HG03378 (cell line): Measurements from ENCODE around the gene KCTD19.
A peak's percentile ranks its signal among the peaks of the same experiment; 100 is the strongest.

Experiments used
- ATAC-seq: cut with Tn5 transposase; IDR thresholded peaks from one replicate; pipeline ENCODE4 v1.9.1; 2021; ENCODE audit warnings: mild to moderate bottlenecking, moderate library complexity; ENCODE audit not compliant: unreplicated experiment

The KCTD19 gene

DNA sequence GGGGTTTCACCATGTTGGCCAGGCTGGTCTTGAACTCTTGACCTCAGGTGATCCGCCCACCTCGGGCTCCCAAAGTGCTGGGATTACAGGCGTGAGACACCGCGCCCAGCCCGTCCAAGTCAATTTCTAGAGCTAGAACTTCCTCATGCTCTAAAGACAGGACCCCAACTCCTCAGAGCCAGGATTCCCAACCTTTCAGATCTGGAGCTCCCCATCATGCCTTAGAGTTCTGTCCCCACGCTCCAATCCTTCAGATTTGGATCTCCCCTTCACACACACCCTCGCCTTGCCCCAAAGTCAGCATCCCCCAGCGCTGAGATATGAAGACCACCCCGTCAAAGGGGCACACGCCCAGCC, 448 bp downstream of the KCTD19 start:
- ATAC-seq: no peak

DNA sequence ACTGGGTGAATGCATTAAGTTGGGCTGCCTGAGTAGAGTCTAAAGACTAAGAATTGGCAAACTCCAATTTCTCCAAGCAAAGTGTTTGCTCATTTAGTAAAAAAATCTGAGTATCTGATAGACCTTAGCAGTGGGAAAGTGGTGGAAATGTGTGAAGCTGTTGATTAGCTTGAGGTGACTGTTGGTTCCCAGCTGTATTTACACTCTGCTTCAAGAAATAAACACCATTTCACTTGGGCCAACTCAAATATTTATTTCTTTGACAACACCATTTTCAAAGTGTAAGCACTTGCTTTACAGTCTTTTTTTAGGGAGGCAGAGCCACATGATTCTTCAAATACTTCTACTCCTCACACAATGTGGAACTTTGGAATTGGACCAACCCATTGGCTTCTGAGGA, 8.7 kb downstream of the KCTD19 start:
- no peak for ATAC-seq

DNA sequence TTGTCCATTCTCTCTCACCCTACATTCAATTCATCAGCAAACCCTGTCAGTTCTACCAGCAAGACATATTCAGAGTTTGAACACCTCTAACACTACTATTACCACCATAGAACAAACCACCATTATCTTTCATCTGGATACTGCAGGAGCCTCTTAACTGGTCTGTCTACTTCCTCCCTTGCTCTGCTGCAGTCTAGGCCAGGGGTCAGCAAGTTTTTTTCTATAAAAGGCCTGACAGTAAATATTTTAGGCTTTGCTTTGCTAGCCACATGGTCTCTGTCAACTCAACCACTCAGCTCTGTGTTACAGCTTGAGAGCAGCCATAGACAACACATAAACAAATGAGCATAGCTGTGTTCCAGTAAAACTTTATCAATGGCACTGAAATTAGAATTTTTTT, 13.8 kb downstream of the KCTD19 start:
- ATAC-seq: no peak

DNA sequence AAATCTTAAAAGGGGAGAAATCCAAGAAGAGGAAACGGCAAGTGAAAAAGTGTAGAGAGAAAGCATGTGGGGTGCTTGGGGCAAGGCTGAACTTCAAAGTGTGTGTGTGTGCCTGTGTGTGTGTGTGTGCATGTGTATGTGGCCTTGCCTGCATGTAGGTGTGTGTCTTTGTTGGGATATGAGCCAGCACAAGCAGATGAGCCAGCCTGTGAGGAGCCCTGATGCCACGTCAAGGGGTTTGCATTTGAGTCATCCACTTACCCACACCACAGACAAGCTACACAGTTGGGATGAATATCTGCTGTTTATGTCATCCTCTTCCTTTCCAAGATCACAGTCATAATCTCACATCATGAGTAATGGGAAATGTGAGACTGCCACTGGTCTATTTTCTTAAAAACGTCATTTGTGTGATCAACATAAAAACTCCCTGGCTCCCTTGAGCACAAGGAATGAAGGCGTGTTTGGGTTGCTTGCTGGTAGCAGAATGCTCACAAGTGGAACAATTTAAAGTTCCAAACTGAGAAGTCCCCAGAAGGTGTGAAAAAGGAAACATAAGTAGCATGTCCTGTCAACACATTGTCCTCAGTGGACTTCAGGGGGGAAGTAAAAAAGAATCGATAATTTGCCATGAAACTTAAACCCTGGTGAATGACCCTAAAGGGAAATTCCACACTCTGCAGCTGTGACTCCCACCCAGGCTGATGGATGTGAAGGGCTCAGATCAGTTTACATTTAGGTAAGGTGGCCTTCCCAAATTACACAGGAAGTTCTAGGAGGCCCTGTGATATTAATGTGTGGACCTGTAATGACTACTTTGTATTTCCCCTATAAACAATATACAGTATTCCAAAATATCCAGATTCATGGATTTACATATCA, 14.7 kb downstream of the KCTD19 start:
- ATAC-seq: peak; percentile 90

DNA sequence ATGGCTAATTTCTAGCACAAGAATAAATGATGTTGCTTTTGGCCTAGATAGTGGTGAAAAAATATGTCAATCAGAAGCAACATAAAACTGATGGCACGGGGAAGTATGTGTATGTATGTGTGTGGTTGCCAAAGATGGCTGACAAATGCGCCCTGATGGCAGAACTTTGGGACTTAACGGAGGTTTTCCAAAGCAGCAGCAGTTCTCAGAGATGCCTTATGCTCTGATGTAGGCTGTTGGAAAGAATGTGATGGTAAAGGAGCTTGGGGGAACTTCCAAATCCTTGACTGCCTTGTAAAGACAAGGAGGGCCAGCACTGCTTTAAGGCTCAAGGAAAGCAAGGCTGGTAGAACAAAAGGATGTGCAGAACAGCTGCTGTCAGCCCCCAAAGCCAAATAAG, 16.0 kb downstream of the KCTD19 start:
- no peak for ATAC-seq

DNA sequence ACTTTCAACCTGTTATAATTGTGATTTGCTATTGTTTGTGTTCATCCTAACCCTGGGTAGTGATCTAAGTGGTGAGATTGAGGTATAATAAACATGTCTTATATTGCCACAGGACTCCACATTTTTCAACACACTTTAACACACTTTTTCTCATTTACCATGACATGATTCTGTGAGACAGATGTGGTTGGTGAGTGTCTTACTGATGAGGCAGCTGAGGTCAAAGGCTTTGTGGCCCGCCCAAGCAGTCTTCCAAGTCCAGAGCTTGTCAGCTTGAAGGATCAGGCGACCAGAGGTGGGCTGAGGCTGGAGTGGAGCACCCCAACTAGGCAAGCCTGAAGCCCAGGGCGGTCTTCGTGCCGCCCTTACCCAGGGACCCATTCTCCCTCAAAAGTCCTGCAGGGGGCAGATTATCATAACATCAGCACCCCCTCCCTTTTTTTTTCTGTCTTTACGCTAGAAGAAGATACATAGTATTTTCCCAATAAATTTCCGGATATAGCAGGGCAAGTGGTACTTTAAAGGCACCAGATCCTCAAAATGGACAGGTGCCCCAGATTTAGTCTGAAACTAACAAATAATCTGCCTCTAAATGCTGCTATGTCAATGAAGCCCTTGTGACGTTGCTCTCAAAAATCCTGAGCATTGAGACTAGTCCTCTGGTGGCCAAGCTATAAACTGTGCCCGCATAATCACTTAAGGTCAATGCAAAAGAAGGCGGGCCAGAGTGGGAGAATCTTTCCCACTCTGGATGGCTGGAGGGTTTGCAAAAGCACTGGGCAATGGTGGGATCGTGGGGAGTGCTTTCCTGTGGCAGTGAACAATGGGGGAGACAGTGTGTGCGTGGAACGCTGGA, 21.1 kb downstream of the KCTD19 start:
- no peak for ATAC-seq

DNA sequence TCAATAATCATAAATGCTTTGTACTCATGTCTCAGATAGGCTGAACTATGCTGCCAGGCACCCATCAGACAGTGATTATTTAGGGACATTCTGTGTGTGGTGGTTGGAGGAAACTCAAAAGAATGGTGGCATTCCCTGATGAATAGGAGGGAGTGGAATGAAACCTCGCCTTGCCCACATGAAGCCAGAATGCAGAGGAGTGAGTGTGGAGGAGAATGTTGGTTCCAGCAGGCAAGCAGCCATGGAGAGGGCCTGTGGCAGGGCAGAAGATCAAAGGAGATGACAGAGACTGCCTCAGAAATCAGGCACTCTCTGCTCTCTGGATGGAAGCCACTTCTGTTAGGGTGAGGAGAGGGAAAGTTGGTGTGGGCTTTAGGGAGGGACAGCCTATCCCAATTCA, 22.5 kb downstream of the KCTD19 start:
- no peak for ATAC-seq

DNA sequence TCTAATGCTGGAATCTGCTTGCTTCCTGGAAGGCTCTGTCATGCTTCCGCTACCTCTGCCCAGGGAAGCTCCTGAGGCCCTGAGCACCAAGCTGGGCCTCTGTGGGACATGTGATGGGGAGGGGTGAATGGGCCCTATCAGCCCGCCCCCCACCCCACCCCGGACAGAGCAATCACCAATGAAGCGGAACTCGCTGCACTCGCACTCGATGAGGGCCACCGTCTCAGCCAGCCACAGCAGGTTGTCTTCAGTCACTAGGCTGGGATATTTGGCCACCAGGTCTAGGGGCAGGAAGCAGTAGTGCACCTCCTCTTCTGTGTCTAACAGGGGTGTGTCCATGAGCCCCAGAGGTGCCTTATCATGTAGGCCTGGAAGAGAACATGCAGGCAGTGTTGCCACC, 23.6 kb downstream of the KCTD19 start:
- no peak for ATAC-seq

DNA sequence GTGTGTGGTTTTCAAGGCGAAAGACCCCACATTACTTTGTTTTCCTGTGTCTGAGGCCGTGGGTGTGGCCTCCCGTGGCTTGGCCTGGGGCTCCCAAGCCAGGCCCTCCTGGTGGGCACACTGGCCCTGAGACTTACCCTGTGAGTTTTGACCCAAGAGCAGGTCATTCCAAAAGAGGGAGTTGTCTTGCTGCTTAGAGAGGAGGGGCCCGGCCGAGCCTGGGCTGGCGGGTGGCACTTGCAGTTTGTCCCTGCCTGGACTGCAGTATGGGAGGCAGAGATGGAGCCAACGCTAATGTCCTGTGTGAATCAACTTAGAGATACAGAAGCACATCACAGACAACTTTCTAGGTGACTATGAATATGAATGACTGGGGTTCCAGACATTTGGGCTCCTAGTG, 24.5 kb downstream of the KCTD19 start:
- no peak for ATAC-seq

DNA sequence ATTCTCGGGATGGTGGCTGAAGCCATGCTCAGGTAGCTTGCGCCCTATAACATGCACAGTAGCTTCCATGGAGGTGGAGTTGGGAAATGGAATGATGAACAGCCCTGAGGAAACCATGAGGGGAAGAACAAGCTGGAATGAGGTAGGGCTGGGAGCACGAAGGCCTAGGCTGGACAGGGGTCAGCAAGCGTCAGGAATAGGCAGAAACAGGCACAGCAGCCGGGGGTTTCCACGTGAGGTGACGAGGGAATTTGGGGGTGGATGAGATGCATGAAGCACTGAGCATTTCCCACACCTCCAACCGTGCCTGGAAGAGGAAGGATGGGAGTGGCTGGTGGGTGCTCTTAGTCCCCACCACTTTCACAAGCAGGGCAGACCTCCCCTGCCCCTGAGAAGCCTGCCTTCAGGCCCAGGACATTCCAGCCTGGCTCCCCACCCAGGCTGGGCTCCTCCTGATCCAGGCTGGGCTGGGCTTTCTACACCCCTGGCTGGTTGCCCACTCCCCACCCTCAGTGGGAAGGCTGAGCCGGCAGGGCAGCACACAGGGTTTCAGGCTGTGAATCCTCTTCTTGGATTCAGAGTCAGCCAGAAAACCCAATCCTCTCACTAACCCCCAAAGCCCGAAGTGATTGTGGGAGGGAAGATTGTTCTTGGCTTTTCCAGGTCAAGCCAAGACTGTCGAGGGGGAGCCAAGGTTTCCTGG, 25.3 kb downstream of the KCTD19 start:
- ATAC-seq: no peak

DNA sequence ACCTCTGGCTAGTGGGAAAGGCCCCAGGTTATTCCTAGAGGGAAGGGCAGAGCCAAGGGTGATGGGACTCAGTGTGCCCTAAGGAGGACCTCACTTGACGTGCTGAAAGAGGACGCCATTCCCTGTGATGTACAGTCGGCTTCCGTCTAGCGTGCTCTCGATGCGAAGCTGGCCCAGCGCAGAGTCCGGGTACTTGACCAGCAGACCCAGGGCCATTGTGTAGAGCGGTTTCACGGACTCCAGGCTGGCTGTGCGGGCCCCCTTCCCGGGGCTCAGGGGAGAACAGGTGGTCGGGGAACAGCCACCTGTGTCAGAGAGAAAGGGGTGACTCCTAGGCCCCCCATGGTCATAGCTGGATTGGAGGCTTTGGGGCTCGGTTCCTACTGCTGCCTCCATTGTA, 27.3 kb downstream of the KCTD19 start:
- no peak for ATAC-seq

DNA sequence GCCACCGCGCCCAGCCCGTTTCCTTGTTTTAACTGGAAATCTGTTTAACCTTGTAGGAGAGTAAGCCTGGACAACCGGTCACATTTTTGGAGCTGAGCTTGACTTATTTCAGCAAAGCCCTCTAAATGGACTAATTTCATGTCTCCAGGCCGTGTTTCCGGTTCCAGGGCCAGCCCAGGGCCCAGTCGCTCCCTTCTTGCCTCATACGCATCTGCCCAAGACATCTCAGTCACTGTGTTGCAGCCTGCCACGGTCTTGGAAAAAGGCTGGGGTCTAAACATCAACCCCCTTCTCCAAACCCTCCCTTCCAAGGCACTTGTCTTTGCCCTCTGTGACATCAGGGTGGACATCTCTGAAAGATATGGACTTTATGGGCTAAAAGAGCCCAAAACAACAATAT, 28.3 kb downstream of the KCTD19 start:
- ATAC-seq: no peak

DNA sequence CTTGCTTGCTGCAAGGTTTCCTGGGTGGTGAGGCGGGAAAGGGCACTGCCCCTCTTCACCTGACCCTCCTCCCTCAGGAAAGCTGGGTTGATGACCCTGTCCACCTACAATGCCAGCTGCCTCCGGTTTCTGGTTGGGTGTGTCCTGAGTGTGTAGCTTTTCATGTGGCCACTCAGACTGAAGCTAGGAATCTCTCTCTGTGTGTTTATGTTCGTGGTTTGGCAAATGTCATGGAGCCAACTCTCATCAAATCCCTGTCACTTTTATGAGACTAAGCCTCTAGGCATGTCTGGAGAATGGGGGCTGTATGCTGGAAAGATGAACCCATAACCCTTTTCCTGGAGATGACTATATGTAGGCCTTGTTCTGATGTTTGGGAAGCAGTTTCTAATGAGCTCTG, 30.1 kb downstream of the KCTD19 start:
- ATAC-seq: no peak

DNA sequence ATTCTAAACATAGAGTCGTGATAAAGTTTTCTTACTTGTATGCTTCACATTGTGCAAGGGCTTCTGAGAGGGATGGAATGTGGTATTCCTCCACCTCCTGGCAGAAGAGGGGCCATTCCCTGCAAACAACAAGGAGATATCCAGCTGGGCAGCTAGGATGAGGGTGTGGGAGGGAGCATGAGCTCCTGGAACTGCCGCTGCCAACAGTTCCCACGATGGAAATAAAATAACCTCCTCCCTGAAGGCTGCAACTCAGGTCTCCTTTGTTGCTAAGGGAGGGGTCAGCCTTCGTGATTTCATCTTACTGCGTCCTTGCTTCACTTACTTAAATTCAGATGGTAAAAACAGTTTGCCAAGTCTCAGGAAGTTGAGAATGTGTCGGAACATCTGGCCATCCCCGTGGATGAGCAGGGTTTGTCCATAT, 31.6 kb downstream of the KCTD19 start:
- ATAC-seq: no peak

DNA sequence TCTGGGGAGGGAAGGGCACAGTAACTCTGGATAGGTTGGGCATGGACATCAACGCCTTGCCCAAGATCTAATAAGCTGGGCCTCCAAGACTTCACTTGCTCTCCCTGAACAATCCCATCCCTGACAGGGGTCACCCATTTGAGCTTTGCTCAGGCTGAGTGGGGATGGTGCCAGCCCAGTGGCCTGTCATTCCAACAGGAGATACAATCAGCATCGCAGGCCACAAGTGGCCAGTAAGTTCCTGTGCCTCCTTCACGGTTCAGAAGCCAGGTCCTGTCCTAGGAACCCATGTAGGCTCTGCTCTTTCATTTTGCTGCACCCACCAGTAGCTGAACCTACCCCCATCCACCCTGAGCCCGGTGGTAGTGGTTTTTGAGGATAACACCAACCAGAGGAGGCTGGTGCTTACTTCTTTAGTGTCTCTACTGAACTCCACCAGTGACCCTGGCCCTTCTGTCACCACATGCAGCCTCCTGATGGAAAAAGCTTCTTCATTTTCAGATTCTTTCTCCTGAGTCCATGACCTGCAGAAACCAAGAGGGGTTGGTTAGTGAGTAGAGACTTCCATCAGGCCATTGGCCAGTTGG, 32.3 kb downstream of the KCTD19 start:
- no peak for ATAC-seq

DNA sequence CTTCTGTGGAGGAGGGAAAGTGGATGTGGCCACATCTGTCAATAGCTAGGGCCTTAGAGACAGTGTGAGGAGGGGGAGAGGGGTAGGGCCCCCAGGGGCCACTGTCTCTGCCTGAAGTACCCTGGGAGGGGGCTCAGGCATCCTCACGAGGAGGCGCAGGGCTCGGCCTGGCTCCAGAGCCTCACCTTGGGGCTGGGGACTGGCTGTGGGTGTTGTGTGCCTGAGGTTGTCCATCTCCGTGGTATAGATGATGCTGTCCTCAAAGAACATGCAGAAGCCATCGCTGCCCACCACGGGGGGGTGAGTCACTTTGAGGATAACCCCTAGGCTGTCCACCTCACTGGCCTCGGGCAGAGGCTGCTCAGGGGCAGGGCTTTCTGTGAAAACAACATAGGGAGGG, 35.1 kb downstream of the KCTD19 start:
- no peak for ATAC-seq

DNA sequence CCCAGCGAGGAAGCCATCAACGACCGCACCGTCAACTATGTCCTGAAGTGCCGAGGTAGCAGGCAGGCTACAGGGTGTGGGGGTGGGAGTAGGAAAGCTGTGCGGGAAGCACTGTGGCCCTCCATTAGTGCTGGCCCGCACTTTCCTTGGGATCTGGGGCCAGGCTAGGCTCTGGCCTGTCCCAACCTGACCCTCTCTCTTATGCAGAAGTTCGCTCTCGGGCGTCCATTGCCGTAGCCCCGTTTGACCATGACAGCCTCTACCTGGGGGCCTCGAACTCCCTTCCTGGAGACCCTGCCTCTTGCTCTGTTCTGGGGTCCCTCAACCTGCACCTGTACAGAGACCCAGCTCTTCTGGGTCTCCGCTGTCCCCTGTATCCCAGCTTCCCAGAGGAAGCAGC, 38.6 kb downstream of the KCTD19 start:
- no peak for ATAC-seq

DNA sequence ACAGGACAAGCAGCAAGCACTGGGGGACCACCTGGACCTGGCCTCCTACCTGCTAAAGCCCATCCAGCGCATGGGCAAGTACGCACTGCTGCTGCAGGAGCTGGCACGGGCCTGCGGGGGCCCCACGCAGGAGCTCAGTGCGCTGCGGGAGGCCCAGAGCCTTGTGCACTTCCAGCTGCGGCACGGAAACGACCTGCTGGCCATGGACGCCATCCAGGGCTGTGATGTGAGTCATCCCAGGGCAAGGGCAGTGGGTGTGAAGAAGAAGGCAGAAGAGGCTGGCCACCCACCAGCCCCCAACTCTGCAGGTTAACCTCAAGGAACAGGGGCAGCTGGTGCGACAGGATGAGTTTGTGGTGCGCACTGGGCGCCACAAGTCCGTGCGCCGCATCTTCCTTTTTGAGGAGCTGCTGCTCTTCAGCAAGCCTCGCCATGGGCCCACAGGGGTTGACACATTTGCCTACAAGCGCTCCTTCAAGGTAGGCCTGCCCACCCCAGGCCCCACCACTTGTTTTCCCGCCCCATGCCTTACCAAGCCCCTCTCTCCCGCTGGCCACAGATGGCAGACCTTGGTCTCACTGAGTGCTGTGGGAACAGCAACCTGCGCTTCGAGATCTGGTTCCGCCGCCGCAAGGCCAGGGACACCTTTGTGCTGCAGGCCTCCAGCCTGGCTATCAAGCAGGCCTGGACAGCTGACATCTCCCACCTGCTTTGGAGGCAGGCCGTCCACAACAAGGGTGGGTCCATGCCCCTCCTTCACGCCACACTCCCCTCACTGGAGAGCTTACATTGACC, 39.9 kb downstream of the KCTD19 start:
- ATAC-seq: no peak

DNA sequence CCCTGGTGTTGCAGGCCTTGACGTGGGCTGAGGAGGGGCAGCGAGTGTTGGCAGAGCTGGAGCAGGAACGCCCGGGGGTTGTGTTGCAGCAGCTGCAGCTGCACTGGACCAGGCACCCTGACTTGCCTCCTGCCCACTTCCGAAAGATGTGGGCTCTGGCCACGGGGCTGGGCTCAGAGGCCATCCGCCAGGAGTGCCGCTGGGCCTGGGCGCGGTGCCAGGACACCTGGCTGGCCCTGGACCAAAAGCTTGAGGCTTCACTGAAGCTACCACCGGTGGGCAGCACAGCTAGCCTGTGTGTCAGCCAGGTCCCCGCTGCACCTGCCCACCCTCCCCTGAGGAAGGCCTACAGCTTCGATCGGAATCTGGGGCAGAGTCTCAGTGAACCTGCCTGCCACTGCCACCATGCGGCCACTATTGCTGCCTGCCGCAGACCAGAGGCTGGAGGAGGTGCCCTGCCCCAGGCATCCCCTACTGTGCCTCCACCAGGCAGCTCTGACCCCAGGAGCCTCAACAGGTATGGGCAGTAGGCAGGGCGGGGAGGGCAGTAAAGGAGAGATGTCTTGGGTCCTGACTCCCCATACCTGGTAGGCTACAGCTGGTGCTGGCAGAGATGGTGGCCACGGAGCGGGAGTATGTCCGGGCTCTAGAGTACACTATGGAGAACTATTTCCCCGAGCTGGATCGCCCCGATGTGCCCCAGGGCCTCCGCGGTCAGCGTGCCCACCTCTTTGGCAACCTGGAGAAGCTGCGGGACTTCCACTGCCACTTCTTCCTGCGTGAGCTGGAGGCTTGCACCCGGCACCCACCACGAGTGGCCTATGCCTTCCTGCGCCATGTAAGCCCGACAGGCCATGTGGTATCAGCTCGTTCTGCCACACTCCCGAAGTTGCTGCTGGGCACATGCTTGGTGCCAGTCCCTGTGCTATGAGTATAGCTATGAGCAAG, 41.6 kb downstream of the KCTD19 start:
- no peak for ATAC-seq
